ENCODE data around the gene NEDD9.

The NEDD9 gene

DNA sequence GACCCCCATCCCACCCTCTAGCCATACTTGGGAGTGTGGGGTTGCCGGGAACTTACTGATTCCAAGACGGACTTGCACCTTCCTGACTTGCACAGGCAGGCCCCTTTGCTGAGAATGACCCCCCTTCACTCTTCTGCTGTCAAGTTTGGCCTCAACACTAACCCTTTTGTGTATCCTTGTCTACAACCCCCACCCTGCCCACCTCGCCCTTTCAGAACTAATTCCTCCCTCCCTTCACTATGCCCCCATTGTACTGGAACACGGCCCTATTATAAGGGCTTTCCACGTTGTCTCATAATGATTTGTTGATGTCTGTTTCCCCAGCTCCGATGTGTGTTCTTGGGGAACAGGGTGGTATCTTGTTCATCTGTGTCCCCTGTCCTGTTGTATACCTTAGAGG lies 4.4 kb upstream of the NEDD9 start:
- TF ChIP-seq, protein P1, sequence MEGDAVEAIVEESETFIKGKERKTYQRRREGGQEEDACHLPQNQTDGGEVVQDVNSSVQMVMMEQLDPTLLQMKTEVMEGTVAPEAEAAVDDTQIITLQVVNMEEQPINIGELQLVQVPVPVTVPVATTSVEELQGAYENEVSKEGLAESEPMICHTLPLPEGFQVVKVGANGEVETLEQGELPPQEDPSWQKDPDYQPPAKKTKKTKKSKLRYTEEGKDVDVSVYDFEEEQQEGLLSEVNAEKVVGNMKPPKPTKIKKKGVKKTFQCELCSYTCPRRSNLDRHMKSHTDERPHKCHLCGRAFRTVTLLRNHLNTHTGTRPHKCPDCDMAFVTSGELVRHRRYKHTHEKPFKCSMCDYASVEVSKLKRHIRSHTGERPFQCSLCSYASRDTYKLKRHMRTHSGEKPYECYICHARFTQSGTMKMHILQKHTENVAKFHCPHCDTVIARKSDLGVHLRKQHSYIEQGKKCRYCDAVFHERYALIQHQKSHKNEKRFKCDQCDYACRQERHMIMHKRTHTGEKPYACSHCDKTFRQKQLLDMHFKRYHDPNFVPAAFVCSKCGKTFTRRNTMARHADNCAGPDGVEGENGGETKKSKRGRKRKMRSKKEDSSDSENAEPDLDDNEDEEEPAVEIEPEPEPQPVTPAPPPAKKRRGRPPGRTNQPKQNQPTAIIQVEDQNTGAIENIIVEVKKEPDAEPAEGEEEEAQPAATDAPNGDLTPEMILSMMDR (IDR thresholded peaks at IDR 0.05), result no peak

DNA sequence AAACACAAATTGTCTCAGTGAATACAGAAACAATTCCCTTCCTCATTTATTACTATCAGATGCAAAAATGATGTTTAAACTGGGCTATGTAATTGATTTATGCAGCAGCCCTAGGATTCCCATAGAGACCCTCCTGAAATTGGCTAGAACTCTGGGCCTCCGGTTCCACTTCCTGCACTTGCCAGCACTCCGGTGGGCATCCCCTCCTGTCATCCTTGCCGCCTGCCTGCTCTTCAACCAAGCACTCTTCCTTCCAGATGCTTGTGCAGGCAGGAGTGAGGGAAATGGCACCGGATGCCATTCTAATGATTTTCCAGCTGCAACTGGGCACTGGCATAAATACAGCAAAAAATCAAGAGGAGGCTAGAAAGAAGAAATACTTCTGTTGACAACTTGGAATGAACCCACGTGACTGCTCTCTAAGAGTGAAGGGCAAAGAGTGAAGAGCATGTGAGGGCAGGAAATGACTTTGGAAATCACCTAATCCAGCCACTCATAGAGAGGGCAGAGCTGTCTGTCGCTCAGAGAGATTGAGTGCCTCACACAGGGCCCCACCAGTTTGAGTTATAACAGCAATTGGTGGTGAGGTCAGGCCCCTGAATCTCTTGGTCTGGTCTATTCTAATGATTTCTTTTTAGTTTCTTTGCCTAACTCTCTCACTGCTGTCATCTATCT lies 3.7 kb upstream of the NEDD9 start:
- TF ChIP-seq, protein P1 (IDR thresholded peaks at IDR 0.05), result no peak

DNA sequence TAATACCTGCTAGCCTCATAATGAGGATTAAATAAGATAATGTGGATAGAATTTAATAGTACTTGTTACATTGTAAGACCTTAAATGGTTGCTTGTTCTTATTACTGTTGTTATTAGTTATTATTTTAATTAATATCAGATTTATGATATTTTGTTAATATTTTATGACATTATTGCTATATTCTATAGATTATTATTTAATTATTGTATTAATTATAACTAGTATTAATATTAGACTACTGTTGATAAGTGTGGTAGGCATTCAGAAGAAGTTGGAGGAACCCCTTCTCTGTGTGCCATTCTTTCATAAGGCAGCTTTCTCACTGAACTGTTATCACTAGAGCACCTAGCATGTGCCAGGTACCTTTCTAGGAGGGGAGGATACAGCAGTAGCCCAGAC lies 2.6 kb upstream of the NEDD9 start:
- TF ChIP-seq, protein P1 (IDR thresholded peaks at IDR 0.05), result no peak

DNA sequence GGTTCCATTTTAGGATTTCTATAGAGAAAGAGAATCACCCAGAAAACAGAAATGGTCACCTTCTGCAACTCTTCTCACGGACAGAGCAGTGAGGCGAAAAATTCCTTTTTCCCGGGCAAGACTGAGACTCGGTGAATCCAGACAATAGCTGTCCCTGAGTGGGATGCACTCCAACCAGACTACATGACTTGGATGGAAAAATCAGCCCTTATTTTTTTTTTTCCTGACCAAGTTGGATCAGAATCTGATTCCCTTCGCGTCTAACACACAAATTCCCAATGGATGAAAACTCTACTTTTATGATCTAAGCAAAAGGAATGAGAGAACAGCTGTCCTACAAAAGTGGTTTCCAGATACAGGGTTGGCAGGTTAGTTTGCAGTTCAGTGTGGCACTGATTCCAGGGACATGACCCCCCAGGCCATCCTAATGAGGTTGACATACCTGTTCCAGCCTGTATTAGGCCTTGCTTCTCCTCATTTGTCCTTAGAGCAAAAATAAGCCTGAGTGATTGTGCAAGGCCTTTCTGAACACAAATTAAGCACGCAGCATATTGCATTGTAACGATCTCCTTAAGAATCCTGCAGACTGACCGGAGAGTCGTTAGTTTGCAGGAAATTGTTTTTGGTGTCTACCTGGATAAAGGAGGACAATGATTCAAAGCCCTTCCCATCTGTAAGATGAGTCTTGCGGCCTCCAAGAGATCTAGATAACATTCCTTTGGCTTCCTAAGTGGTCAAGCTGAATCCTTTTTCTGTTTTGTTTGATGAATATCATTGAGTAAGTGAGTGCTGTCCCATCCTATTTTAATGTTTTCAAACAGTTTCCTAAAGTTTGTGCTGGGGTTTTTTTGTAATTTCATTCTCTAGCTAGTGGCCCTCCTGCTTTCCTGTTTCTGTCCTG lies 1.5 kb upstream of the NEDD9 start:
- TF ChIP-seq, protein P1 (IDR thresholded peaks at IDR 0.05), result no peak

DNA sequence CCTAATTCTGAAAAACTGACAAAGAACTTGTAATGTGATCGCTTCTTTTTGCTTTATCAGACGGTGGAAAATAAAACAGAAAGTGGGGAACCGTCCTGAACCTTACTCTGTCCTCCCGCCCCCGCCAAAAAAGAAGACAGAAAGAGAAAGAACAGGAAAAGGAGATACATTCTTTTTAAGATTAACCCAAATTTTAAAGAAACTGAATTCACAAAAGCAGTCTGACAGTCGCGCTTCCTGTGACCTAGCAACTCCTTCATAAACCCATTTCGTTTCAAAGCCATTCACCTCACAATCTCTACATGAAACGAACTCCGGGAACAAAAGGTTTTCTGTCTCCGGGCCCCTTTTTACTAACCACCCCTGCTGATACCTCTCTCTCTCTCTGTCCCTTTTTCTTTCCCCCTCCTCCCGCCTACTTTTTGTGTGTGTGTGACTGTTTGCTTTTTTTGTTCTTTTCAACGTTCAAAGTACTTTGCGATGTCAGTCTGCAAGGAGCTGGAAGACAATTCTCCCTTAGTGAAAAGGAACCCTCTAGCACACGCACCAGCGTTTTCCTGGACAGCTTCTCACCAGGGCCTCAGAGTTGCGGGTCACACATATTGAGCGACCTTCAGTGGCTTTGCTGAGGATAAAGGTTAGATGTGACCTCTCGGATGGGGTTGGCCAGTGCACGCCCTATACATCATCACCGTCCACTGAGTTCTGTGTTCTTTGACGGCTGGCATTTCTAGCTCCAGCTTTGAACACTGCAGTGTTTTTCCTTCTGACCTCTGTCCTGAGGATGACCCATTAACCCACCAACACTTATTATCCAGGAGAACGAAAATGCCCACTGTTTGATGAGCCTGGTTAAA lies 530 bp upstream of the NEDD9 start:
- TF ChIP-seq, protein P1 (IDR thresholded peaks at IDR 0.05), result no peak

DNA sequence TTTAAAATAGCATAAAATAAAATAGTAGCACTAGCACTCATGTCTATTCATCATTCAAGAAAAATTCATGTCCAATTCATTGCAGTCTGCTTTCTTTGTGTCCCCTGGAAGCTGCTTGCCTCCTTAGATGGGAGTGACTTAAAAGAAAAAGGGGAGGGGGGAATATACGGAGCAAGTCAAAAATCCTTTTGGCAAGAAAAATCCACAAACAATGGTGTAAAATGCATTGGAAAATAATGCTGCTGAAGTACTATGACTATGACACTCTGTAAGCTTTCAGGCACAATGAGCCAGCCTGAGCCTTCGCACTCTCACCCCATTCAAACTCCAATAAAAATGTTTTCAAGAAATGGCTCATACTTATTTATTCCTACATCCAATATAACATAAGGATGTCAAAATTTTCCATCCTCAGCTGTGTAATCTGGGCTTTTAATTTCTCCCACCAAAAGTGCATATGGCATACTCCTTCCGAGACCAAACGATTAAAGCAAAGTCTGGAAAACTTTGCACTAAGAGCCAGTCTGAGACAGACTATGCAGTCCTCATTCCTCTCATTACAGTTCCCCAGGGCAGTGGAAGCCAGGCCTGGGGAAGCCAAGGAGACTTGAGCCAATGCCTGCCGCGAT lies 790 bp downstream of the NEDD9 start:
- TF ChIP-seq, protein P1 (IDR thresholded peaks at IDR 0.05), result no peak

DNA sequence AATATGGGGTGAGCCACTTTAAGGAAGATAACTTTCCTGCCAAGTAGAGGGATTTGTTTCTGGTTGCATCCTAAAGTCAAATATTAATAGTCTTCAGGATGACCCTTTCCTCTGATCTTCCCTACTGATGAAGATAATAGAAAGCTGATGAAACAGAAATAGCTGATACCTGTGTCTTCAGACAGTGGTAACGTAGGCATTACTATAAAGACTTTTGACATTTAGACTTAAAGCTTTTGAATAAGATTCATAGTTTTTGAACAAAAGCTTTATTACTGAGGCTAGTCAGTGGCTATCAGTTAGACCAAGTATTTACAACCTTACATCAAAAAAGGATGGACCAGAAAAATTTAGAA lies 1.4 kb downstream of the NEDD9 start:
- TF ChIP-seq, protein P1 (IDR thresholded peaks at IDR 0.05), result no peak
